ENCODE data around the gene TRIM75. TPM values are rescaled to one million over a fixed set of nuclear protein-coding genes. Genes with fewer than 3 reads are reported as not detected.

The TRIM75 gene
- total and polyA plus RNA-seq, 2 donors (not counting 3 experiments of a cell fraction or from before 2014, with no cell fraction given): not detected

DNA sequence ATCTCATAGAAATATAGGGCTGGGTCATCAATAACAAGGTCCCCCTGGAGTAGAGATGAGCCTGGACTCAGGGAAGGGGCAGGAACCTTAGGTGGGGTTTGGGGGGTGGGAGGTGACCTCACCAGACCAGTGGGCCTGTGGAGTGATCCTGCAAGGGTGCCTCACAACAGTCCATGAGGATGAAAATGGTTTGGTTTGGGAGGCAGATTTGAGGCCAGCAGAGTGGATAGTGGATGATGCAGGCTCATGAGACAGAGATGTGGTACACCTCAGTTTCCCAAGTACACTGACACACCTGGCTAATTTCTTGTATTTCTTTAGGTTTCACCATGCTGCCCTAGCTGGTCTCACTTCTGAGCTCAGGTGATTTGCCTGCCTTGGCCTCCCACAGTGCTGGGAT lies 40.0 kb upstream of the TRIM75 start:
- ChIA-PET CTCF (interaction anchor here (1.2 kb wide), 1 partner anchor 11 kb away, joined by 3 read pairs; no protein-coding TSS in a partner anchor), POLR2A (no interaction called here)
- FAIRE-seq (no peak), DNase-seq (ENCODE audit: low read depth, low spot score) (no peak)
- Histone ChIP-seq H2AFZ (ENCODE audit: low read depth, low read length) (no peak overlapping the region), H3K9me1 (replicated peaks; ENCODE audit: control insufficient read depth, extremely low read depth, insufficient read depth, low read length) (no peaks in the 10 kb centered on the region), H3K9me3 (replicated peaks; ENCODE audit: control insufficient read depth, insufficient read depth, low read length) (no peaks in the 10 kb centered on the region), H3K79me2 (ENCODE audit: control insufficient read depth, insufficient read depth, low read length) (no peaks in the 10 kb centered on the region), H3K9ac (replicated peaks; ENCODE audit: extremely low read depth, insufficient read depth, low read length) (no peak overlapping the region), H3K4me1 (ENCODE audit: control insufficient read depth, extremely low read depth, insufficient read depth, low read length) (no peaks in the 10 kb centered on the region), H3K4me2 (ENCODE audit: insufficient read depth, low read length) (no peak overlapping the region), H4K20me1 (replicated peaks; ENCODE audit: control insufficient read depth, extremely low read depth, insufficient read depth, low read length) (no peaks in the 10 kb centered on the region), H3K27me3 (ENCODE audit: control insufficient read depth in 2 of 2, insufficient read depth in 2 of 2, low read length in 2 of 2) (no peaks in the 10 kb centered on the region), H3K4me3 (replicated peaks in 1 of 3; ENCODE audit: insufficient read depth in 1 of 3, low read depth in 1 of 3, low read length in 3 of 3) (no peak overlapping the region), H3K27ac (ENCODE audit: insufficient read depth, low read depth, low read length) (no peak overlapping the region), H3K36me3 (ENCODE audit: control insufficient read depth in 2 of 2, extremely low read depth in 1 of 2, insufficient read depth in 2 of 2, low read length in 2 of 2) (no peaks in the 10 kb centered on the region)
- dilution Hi-C loops (cut with MboI; ENCODE audit: extremely low pct_ligation_motif_present, low sequenced_read_pairs) (no loop called here), intact Hi-C loops (cut with micrococcal nuclease) (no loop called here)
- TF ChIP-seq, protein P1, sequence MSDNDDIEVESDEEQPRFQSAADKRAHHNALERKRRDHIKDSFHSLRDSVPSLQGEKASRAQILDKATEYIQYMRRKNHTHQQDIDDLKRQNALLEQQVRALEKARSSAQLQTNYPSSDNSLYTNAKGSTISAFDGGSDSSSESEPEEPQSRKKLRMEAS (IDR thresholded peaks at IDR 0.05; ENCODE audit: insufficient read depth, insufficient read length): no peak
- TF ChIP-seq JUN (IDR thresholded peaks at IDR 0.05; ENCODE audit: borderline replicate concordance, insufficient read depth, insufficient read length, low read depth): no peak
- TF ChIP-seq EZH2 (IDR thresholded peaks at IDR 0.05; ENCODE audit: borderline replicate concordance, low read depth, low read length, severe bottlenecking): no peak
- no peak for TF ChIP-seq MYC (IDR thresholded peaks at IDR 0.05; ENCODE audit: low read depth, low read length)
- TF ChIP-seq CTCF (IDR thresholded peaks at IDR 0.05; ENCODE audit: extremely low read depth in 1 of 2, insufficient read depth in 1 of 2, low read depth in 1 of 2, low read length in 2 of 2): no peak
- no peak for TF ChIP-seq POLR2AphosphoS5 (IDR thresholded peaks at IDR 0.05; ENCODE audit: insufficient read depth, low read depth, low read length)
- no peak for TF ChIP-seq GATA2 (IDR thresholded peaks at IDR 0.05; ENCODE audit: insufficient read depth, insufficient read length, low read depth, low read length)
- no TSS peak for BruUV-seq (replicated peaks)
